ENCODE measurements around the gene GFRA1. TPM values are rescaled to one million over a fixed set of nuclear protein-coding genes. Genes with fewer than 3 reads are reported as not detected.

GFRA1 gene
- total and polyA plus RNA-seq, 2 of the 8 experiments (the other 6 are each of a cell fraction or from before 2014, with no cell fraction given), result 1.1 to 2.0 TPM

DNA sequence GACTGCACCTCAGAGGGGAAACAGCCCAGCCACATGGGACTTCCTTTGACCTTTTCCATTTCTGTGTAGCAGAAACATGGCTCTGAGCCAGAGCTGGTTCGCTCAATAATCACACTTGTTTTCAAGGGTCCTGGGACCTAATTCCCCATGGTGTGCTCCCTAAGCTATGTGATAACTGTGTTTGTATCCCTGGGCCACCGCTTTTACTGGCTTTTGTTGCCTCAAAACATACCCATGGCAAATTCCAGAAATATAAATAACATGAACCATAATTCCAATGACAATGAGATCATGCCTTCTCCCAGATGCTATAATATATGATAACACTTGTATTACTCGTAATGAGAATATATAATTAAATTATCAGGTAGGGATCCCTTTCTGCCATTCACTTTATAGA, 196.4 kb downstream of the GFRA1 start:
- CTCF ChIA-PET (ENCODE audit: partially characterized antibody), result interaction anchor here (1.0 to 1.8 kb wide), 7 partner anchors 10 to 212 kb away, joined by 3 to 7 read pairs (median 4); no protein-coding TSS in a partner anchor
- Histone ChIP-seq H3K4me1 (replicated peaks in 1 of 4; ENCODE audit: control insufficient read depth in 3 of 4, insufficient read depth in 4 of 4, low read length in 3 of 4) (peaks cover 0 to 5% (median 1%) of the 10 kb centered on the region in 4 experiments; a peak in 2 of 7 replicates), H2AFZ (ENCODE audit: low read length) (no peak overlapping the region), H4K91ac (replicated peaks; ENCODE audit: insufficient read length, low read length) (no peak overlapping the region), H2BK15ac (ENCODE audit: low read length) (no peak overlapping the region), H3K18ac (ENCODE audit: extremely low read depth, low read length) (no peak overlapping the region), H3K9ac (replicated peaks in 1 of 4; ENCODE audit: extremely low read depth in 1 of 4, low read depth in 3 of 4, low read length in 3 of 4) (no peak overlapping the region), H3K4me3 (ENCODE audit: extremely low read depth in 1 of 4, insufficient read depth in 2 of 4, low read depth in 3 of 4, low read length in 4 of 4) (no peak overlapping the region), H3K79me2 (ENCODE audit: control insufficient read depth in 1 of 2, insufficient read depth in 2 of 2, low read length in 2 of 2) (no peaks in the 10 kb centered on the region), H4K8ac (ENCODE audit: extremely low read depth, insufficient read depth, low read length) (no peak overlapping the region), H3K56ac (replicated peaks; ENCODE audit: insufficient read length, low read depth, low read length) (no peak overlapping the region), H3K27me3 (replicated peaks in 1 of 4; ENCODE audit: control insufficient read depth in 3 of 4, extremely low read depth in 1 of 4, insufficient read depth in 3 of 4, low read length in 3 of 4) (no peaks in the 10 kb centered on the region), H3K14ac (ENCODE audit: insufficient read length) (no peak overlapping the region), H4K20me1 (replicated peaks in 1 of 2; ENCODE audit: control insufficient read depth in 1 of 2, insufficient read depth in 2 of 2, low read length in 2 of 2) (no peaks in the 10 kb centered on the region), H3K9me3 (ENCODE audit: insufficient read depth in 2 of 2, low read depth in 1 of 2, low read length in 1 of 2) (no peaks in the 10 kb centered on the region), H3K27ac (ENCODE audit: low read depth, low read length) (no peak overlapping the region), H3K36me3 (ENCODE audit: control insufficient read depth in 2 of 4, insufficient read depth in 4 of 4, low read length in 3 of 4) (no peaks in the 10 kb centered on the region), H3K4ac (replicated peaks; ENCODE audit: insufficient read length, low read depth, low read length) (no peak overlapping the region), H3K4me2 (ENCODE audit: insufficient read depth in 1 of 2, low read depth in 2 of 2, low read length in 2 of 2) (no peak overlapping the region), H3K23ac (ENCODE audit: insufficient read length) (no peak overlapping the region), H3K23me2 (ENCODE audit: low read depth, low read length) (no peaks in the 10 kb centered on the region), H3K79me1 (ENCODE audit: low read depth, low read length) (no peaks in the 10 kb centered on the region), H2BK5ac (ENCODE audit: low read depth, low read length) (no peak overlapping the region), H2AK5ac (ENCODE audit: low read depth, low read length) (no peak overlapping the region), H2BK120ac (replicated peaks; ENCODE audit: low read depth, low read length) (no peak overlapping the region), H2BK12ac (ENCODE audit: low read depth, low read length) (no peak overlapping the region), H4K5ac (ENCODE audit: insufficient read length, low read depth, low read length) (no peak overlapping the region), H2BK20ac (ENCODE audit: low read length) (no peak overlapping the region)
- DNase-seq (ENCODE audit: low read depth in 1 of 2, low spot score in 2 of 2) (no peak), FAIRE-seq (no peak)
- 98% methylated on average over 3 of the region's 3 CpGs; no CpG with 5 or more reads in 1 of the 2 experiments for WGBS, 2 experiments (ENCODE audit: extremely low coverage in 1 of 2, insufficient coverage in 1 of 2, insufficient read length in 1 of 2, insufficient replicate concordance in 2 of 2, low coverage in 1 of 2, low lambda C conversion rate in 2 of 2, missing lambda C conversion rate in 1 of 2)
- POLR2A ChIA-PET (ENCODE audit: partially characterized antibody), result no interaction called here
- TF ChIP-seq RBBP5 (IDR thresholded peaks at IDR 0.05; ENCODE audit: borderline replicate concordance, low read depth, low read length), result no peak
- TF ChIP-seq, protein P1, sequence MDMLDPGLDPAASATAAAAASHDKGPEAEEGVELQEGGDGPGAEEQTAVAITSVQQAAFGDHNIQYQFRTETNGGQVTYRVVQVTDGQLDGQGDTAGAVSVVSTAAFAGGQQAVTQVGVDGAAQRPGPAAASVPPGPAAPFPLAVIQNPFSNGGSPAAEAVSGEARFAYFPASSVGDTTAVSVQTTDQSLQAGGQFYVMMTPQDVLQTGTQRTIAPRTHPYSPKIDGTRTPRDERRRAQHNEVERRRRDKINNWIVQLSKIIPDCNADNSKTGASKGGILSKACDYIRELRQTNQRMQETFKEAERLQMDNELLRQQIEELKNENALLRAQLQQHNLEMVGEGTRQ (IDR thresholded peaks at IDR 0.05; ENCODE audit: low read length), result no peak
- TF ChIP-seq GABPA (IDR thresholded peaks at IDR 0.05; ENCODE audit: borderline replicate concordance, insufficient read depth, low read length), result no peak
- no peak for TF ChIP-seq SP2 (IDR thresholded peaks at IDR 0.05; ENCODE audit: low read length)
- TF ChIP-seq JUND (IDR thresholded peaks at IDR 0.05; ENCODE audit: low read length), result no peak
- no peak for TF ChIP-seq KDM1A (IDR thresholded peaks at IDR 0.05; ENCODE audit: borderline replicate concordance, low read length)
- no peak for TF ChIP-seq CTBP2 (IDR thresholded peaks at IDR 0.05; ENCODE audit: borderline replicate concordance, insufficient read depth, insufficient read length, low read length)
- no peak for TF ChIP-seq FOSL1 (IDR thresholded peaks at IDR 0.05; ENCODE audit: insufficient read depth, low read depth, low read length)
- TF ChIP-seq, protein P2, sequence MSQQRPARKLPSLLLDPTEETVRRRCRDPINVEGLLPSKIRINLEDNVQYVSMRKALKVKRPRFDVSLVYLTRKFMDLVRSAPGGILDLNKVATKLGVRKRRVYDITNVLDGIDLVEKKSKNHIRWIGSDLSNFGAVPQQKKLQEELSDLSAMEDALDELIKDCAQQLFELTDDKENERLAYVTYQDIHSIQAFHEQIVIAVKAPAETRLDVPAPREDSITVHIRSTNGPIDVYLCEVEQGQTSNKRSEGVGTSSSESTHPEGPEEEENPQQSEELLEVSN (IDR thresholded peaks at IDR 0.05), result no peak
- TF ChIP-seq EZH2 (IDR thresholded peaks at IDR 0.05; ENCODE audit: low read depth, low read length, severe bottlenecking), result no peak
- TF ChIP-seq CHD1 (IDR thresholded peaks at IDR 0.05; ENCODE audit: low read depth, low read length), result no peak
- no peak for TF ChIP-seq KDM4A (IDR thresholded peaks at IDR 0.05; ENCODE audit: low read depth, low read length, severe bottlenecking)
